ENCODE data around the gene UGGT2. TPM values are rescaled to one million over a fixed set of nuclear protein-coding genes. Genes with fewer than 3 reads are reported as not detected.

Gene UGGT2
- 8.5 to 10.7 TPM (median 10.3 TPM) in 5 replicates for total RNA-seq (2022; extraction: Qiagen RNA extraction; ENCODE audit: low read depth)

GRCh38 chr13:96053003-96053703, at the start of gene UGGT2:
Gene UGGT2 (minus strand): TSS chr13:96053401. CDS start chr13:96053312, 89 bp downstream.

GRCh38 chr13:96089749-96090239, 36.6 kb upstream of the UGGT2 start, which contains the start of gene HS6ST3:
Gene HS6ST3 (plus strand): TSS chr13:96090107.

Other genes with a start within 250 kb of the UGGT2 start
- gene HS6ST3, start 36.7 kb upstream of the UGGT2 start, total RNA-seq (2022; extraction: Qiagen RNA extraction; ENCODE audit: low read depth): not detected in 5 replicates

Data from A549 treated with DMSO at 1 μM for 4 hours (cell line).